H1 (cell line): ENCODE measurements around the gene SYNGR3. TPM values are rescaled to one million over a fixed set of nuclear protein-coding genes. Genes with fewer than 3 reads are reported as not detected.

Experiments
- KDM5A ChIP-seq: fragments of 200-600 bp; IDR thresholded peaks from 2 replicates; pipeline ENCODE4 v1.7.1; 2012; ENCODE audit warnings: mild to moderate bottlenecking, low read length, inconsistent platforms, mixed read lengths
- SRF ChIP-seq: IDR thresholded peaks from 2 replicates; pipeline ENCODE4 v1.6.1; 2011; ENCODE audit warnings: mild to moderate bottlenecking, low read depth, low read length, moderate library complexity
- polyA plus RNA-seq, 7 experiments: library from polyadenylated mRNA; depleted of rRNA in 3 of 7; stranded (reverse) in 5 of 7; unstranded in 2 of 7; fragments of >200 nt in 5 of 7; fragments of 200-250 nt in 2 of 7; gene quantifications; 1 replicate in 5 of 7; 2 replicates in 1 of 7; 4 replicates in 1 of 7; pipeline versions ENCODE4 v1.2.1 to v1.2.3, GENCODE V29; 2011 to 2013; ENCODE audit warnings: missing spikeins in 2 of 7, mixed read lengths in 2 of 7
- total RNA-seq: library from RNA; stranded (reverse); fragmentation: NEBNext Ultra II Directional; extraction: Animal tissue kit (Norgen Biotek cat#: 25700); gene quantifications from 2 replicates; pipeline ENCODE4 v1.2.1, GENCODE V29; 2021

SYNGR3 gene
- total and polyA plus RNA-seq, 2 of the 8 experiments (the other 6 are each of a cell fraction or from before 2014, with no cell fraction given), result 36.2 to 49.9 TPM

- TF ChIP-seq KDM5A (no peak), SRF (no peak)
Observed at GRCh38 chr16:1985466-1986150, 4.2 kb upstream of the SYNGR3 start (continued).
